Ishikawa (cell line): Measurements from ENCODE around the gene SPRED2.

Source experiments
- CEBPB ChIP-seq: IDR thresholded peaks from 2 replicates; pipeline ENCODE4 v1.6.1; 2012
- CREB1 ChIP-seq: IDR thresholded peaks from 2 replicates; pipeline ENCODE4 v1.6.1; 2012; ENCODE audit warnings: low read depth
- EGR1 ChIP-seq: IDR thresholded peaks from 2 replicates; pipeline ENCODE4 v1.6.1; 2012
- EP300 ChIP-seq: IDR thresholded peaks from 2 replicates; pipeline ENCODE4 v1.6.1; 2012; ENCODE audit warnings: borderline replicate concordance
- FOXM1 ChIP-seq: IDR thresholded peaks from 2 replicates; pipeline ENCODE4 v1.6.1; 2012; ENCODE audit warnings: low read depth, borderline replicate concordance
- NFIC ChIP-seq: IDR thresholded peaks from 2 replicates; pipeline ENCODE4 v1.6.1; 2012
- RAD21 ChIP-seq: IDR thresholded peaks from 2 replicates; pipeline ENCODE4 v1.6.1; 2012; ENCODE audit warnings: low read depth
- TAF1 ChIP-seq: IDR thresholded peaks from 2 replicates; pipeline ENCODE4 v1.6.1; 2012; ENCODE audit warnings: low read depth, mild to moderate bottlenecking
- TCF12 ChIP-seq: IDR thresholded peaks from 2 replicates; pipeline ENCODE4 v1.6.1; 2012; ENCODE audit warnings: low read depth
- TEAD4 ChIP-seq: IDR thresholded peaks from 2 replicates; pipeline ENCODE4 v1.6.1; 2012
- YY1 ChIP-seq: IDR thresholded peaks from 2 replicates; pipeline ENCODE4 v1.6.1; 2012; ENCODE audit warnings: low read depth
- ZBTB7A ChIP-seq: IDR thresholded peaks from 2 replicates; pipeline ENCODE4 v1.6.1; 2012; ENCODE audit warnings: low read depth
- TF ChIP-seq, protein P1 (sequence below): IDR thresholded peaks from 2 replicates; pipeline ENCODE4 v1.6.1; 2012; ENCODE audit warnings: low read depth, mild to moderate bottlenecking
- TF ChIP-seq, protein P2 (sequence below): IDR thresholded peaks from 2 replicates; pipeline ENCODE4 v1.6.1; 2012
- TF ChIP-seq, protein P3 (sequence below): IDR thresholded peaks from 2 replicates; pipeline ENCODE4 v1.6.1; 2012

Gene SPRED2

DNA sequence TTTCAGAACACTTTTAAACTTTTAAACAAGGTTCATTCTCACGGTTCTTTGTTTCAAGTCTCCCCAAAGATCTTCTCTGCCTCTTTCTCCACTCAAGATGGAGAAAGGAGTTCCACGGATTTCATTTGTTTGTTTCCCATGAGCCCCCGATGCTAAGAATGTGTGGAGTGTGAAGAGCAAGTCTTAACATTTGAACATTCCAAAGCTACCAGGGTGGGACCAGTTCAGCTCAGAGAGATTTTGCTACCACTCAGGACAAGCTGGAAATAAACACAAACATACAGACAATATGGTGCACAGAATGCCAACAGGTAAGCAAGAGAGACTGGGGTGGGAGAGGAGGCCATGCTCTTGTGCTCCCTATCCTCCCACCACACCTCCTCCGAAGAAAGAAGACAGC, 56.7 kb downstream of the SPRED2 start:
- TF ChIP-seq EP300 (no peak), RAD21 (no peak), CEBPB (no peak), TEAD4 (no peak), ZBTB7A (no peak), NFIC (no peak), FOXM1 (no peak), CREB1 (no peak), TAF1 (no peak), EGR1 (no peak), YY1 (no peak), TCF12 (no peak)
- TF ChIP-seq, protein P1, sequence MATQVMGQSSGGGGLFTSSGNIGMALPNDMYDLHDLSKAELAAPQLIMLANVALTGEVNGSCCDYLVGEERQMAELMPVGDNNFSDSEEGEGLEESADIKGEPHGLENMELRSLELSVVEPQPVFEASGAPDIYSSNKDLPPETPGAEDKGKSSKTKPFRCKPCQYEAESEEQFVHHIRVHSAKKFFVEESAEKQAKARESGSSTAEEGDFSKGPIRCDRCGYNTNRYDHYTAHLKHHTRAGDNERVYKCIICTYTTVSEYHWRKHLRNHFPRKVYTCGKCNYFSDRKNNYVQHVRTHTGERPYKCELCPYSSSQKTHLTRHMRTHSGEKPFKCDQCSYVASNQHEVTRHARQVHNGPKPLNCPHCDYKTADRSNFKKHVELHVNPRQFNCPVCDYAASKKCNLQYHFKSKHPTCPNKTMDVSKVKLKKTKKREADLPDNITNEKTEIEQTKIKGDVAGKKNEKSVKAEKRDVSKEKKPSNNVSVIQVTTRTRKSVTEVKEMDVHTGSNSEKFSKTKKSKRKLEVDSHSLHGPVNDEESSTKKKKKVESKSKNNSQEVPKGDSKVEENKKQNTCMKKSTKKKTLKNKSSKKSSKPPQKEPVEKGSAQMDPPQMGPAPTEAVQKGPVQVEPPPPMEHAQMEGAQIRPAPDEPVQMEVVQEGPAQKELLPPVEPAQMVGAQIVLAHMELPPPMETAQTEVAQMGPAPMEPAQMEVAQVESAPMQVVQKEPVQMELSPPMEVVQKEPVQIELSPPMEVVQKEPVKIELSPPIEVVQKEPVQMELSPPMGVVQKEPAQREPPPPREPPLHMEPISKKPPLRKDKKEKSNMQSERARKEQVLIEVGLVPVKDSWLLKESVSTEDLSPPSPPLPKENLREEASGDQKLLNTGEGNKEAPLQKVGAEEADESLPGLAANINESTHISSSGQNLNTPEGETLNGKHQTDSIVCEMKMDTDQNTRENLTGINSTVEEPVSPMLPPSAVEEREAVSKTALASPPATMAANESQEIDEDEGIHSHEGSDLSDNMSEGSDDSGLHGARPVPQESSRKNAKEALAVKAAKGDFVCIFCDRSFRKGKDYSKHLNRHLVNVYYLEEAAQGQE: no peak
- TF ChIP-seq, protein P2, sequence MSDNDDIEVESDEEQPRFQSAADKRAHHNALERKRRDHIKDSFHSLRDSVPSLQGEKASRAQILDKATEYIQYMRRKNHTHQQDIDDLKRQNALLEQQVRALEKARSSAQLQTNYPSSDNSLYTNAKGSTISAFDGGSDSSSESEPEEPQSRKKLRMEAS: no peak

DNA sequence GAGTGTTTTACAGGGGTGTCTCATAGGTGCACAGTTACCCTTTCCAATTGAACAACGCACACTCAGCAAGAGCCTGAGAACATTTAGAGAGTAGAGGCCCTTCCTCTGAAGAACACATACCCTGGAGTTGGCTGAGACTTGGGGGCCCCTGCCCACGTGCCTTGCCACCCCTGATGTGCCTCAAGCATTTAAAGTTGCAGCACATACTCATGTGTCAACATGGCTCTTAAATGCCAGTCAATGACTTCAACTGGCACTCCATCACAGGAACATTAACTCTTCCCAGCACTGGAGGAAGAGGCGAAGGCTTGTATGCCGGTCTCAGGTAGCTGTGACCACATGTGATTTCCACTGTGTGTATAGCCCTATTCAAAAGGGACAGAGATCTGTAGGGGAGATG, 57.4 kb downstream of the SPRED2 start:
- TF ChIP-seq CREB1: no peak
- TF ChIP-seq TEAD4: no peak
- TF ChIP-seq CEBPB: no peak
- TF ChIP-seq RAD21: no peak
- no peak for TF ChIP-seq NFIC
- TF ChIP-seq YY1: no peak
- TF ChIP-seq FOXM1: no peak

DNA sequence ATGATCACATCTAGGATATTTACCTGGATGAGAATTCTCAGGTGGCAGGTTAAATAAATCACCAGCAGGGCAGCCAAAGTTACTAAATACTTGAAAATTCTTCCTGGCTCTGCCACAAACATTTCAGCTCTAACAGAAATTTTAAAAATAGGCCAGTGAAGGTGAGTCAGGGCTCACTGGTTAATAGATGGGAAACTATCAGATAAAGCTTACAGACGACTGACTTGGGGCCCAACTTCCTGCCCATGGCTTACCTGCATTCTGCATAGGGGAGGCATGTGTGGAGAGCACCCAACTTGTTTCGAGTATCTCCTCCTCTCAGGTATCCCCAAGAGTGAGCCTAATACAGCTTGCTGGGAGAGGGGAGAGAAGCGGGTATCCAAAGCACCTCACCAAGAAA, 57.8 kb downstream of the SPRED2 start:
- TF ChIP-seq EP300: no peak
- TF ChIP-seq EGR1: no peak
- TF ChIP-seq TAF1: no peak
- TF ChIP-seq TCF12: no peak
- TF ChIP-seq, protein P1: no peak
- TF ChIP-seq FOXM1: no peak

DNA sequence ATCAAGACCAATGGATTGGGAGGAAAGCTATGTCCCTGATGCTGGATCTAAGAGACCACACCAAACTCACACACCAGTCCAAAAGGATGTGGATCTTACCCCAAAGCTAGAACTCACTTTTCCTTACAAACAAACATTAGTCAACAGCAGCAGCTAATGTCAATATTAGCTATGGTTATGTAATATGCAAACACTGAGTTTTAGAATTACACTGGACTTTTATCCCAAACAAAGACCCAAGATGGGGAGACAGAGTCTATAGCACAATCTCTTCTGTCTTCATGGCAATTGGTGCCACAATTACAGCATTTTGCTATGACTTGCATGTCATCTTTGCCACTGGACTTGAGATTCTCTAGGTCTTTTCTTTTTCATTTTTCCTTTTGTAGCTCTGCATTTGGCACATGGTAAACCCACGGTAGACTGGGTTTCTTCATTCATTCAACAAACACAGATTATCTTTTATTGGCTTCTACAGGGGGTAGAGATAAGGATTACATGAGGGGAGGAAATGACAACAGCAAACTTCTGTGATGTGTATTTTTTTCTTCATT, 59.0 kb downstream of the SPRED2 start:
- TF ChIP-seq ZBTB7A (no peak), TCF12 (no peak), YY1 (no peak), EGR1 (no peak), EP300 (no peak), FOXM1 (no peak), CREB1 (no peak), TEAD4 (no peak), NFIC (no peak), RAD21 (no peak), CEBPB (no peak), TAF1 (no peak)
- TF ChIP-seq, protein P1: no peak
- TF ChIP-seq, protein P3, sequence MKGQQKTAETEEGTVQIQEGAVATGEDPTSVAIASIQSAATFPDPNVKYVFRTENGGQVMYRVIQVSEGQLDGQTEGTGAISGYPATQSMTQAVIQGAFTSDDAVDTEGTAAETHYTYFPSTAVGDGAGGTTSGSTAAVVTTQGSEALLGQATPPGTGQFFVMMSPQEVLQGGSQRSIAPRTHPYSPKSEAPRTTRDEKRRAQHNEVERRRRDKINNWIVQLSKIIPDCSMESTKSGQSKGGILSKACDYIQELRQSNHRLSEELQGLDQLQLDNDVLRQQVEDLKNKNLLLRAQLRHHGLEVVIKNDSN: no peak
- TF ChIP-seq, protein P2: no peak

DNA sequence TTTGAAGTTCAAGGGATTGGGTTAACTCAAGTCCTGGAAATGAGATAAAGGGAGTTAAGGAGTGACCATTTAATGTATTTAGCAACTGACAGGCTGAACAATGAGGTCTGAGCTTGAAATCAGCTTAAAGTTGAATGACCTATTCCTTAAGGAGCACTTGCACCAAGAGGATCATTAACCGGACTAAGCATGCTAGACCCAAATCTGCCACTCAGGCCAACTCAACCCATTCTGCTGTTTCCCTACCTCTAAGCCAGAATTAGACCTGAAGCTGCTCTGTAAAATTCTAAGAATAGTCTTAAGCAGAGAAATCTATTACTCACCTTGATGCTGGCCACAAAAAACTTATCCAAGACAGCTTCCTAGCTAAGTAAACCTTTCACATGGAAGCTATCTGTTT, 59.8 kb downstream of the SPRED2 start:
- TF ChIP-seq, protein P3: no peak
- no peak for TF ChIP-seq TAF1
- no peak for TF ChIP-seq CREB1
- TF ChIP-seq YY1: no peak
- no peak for TF ChIP-seq CEBPB
- no peak for TF ChIP-seq FOXM1
- TF ChIP-seq TCF12: no peak
- TF ChIP-seq EGR1: no peak
- TF ChIP-seq EP300: no peak
- no peak for TF ChIP-seq RAD21
- no peak for TF ChIP-seq NFIC
- TF ChIP-seq, protein P2: no peak
- TF ChIP-seq, protein P1: no peak
- TF ChIP-seq ZBTB7A: no peak
- no peak for TF ChIP-seq TEAD4
